ENCODE measurements around the gene HOXB1. TPM values are rescaled to one million over a fixed set of nuclear protein-coding genes. Genes with fewer than 3 reads are reported as not detected.

Gene HOXB1
- total and polyA plus RNA-seq, 2 of the 13 experiments (the other 11 are each of a cell fraction or from before 2014, with no cell fraction given), result not detected

DNA sequence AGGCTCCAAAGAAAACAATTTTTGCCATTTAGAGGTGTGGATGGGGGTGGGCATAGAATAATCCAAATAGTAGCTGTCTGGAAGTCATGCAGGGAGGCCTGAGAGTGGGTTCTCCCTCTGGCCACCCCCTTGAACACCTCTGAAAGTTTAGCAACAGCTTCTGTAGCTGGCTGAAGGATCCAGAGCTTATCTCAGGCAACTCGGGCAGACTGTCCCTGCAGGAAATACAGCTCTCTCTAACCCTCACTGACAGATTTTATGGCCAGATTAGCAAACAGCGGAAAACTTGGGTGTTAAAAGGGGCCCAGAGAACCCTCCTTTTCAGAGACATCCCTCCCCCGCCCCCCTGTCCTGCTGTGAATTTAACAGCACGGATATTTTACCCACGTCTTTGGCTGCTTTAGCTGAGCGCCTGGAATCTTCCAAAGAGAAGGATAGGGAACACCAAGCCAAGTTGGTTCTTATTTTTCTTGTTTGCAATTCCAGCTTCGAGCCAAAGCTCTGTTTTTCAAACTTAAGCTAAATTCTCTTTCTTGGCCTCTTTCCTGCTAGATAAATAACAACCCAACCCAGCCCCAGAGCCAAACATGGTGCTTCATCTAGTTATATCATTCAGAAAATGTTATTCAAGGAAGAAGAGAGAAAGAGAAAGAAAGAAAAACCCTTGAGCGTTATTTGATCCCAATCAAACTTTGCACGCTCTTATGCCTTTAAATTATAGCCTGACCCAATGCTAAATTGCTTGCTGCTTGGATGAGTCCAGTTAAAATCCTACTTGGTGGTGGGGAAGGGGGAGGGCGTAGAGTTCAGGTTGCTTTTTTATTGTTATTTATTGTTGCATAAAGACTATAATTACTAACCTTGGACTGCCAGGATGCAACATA, 16.4 kb upstream of the HOXB1 start:
- ATAC-seq (no peak), DNase-seq (ENCODE audit: low spot score) (no peak), FAIRE-seq (no peak)
- no TSS peak for BruUV-seq (replicated peaks)
- Histone ChIP-seq H3K9me3 (ENCODE audit: low read length) (no peaks in the 10 kb centered on the region), H4K20me1 (ENCODE audit: insufficient read depth, low read length) (no peaks in the 10 kb centered on the region; the same call in 1 of the 2 replicates), H3K27me3 (ENCODE audit: control insufficient read depth in 1 of 2, insufficient read depth in 2 of 2, low read length in 2 of 2) (peaks cover 17 to 95% of the 10 kb centered on the region in 2 experiments), H3K36me3 (replicated peaks in 1 of 2; ENCODE audit: control insufficient read depth in 1 of 2, insufficient read depth in 2 of 2, low read length in 2 of 2) (no peaks in the 10 kb centered on the region), H3K27ac (ENCODE audit: extremely low read length, insufficient read depth, low read length) (no peak overlapping the region), H2AFZ (ENCODE audit: low read length) (no peak overlapping the region), H3K4me3 (replicated peaks in 1 of 3; ENCODE audit: insufficient read depth in 1 of 3, low read depth in 2 of 3, low read length in 3 of 3) (no peak overlapping the region), H3K4me1 (ENCODE audit: insufficient read depth, low read length) (no peaks in the 10 kb centered on the region), H3K79me2 (ENCODE audit: insufficient read depth, low read length) (no peaks in the 10 kb centered on the region), H3K4me2 (ENCODE audit: low read depth, low read length) (no peak overlapping the region), H3K9ac (ENCODE audit: insufficient read depth, low read depth, low read length) (no peak overlapping the region)
- TF ChIP-seq, protein P1, sequence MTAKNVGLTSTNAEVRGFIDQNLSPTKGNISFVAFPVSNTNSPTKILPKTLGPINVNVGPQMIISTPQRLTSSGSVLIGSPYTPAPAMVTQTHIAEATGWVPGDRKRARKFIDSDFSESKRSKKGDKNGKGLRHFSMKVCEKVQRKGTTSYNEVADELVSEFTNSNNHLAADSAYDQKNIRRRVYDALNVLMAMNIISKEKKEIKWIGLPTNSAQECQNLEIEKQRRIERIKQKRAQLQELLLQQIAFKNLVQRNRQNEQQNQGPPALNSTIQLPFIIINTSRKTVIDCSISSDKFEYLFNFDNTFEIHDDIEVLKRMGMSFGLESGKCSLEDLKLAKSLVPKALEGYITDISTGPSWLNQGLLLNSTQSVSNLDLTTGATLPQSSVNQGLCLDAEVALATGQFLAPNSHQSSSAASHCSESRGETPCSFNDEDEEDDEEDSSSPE (CRISPR knock-in tag; IDR thresholded peaks at IDR 0.05), result no peak
- TF ChIP-seq FOXC1 (CRISPR knock-in tag; IDR thresholded peaks at IDR 0.05; ENCODE audit: borderline replicate concordance), result no peak
- TF ChIP-seq, protein P2, sequence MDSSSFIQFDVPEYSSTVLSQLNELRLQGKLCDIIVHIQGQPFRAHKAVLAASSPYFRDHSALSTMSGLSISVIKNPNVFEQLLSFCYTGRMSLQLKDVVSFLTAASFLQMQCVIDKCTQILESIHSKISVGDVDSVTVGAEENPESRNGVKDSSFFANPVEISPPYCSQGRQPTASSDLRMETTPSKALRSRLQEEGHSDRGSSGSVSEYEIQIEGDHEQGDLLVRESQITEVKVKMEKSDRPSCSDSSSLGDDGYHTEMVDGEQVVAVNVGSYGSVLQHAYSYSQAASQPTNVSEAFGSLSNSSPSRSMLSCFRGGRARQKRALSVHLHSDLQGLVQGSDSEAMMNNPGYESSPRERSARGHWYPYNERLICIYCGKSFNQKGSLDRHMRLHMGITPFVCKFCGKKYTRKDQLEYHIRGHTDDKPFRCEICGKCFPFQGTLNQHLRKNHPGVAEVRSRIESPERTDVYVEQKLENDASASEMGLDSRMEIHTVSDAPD (CRISPR knock-in tag; IDR thresholded peaks at IDR 0.05), result no peak
- WGBS (ENCODE audit: low lambda C conversion rate), result 17% methylated on average over 10 of the region's 10 CpGs
- intact Hi-C loops (cut with micrococcal nuclease; ENCODE audit: unreplicated experiment), result no loop called here
- CTCF ChIA-PET (ENCODE audit: low intra/inter-chr PET ratio, low total read pairs), result no interaction called here
- in situ Hi-C loops (cut with HindIII; ENCODE audit: extremely low pct_ligation_motif_present, low pct_unique_long_range_greater_than_20kb), result no loop called here
- POLR2A ChIA-PET, result no interaction called here
